Neuron (in vitro differentiated cells): Measurements from ENCODE around the gene MPPED1.

Experiments used
- H2AFZ ChIP-seq: one replicate; pipeline ENCODE4 v1.6.1; 2013; ENCODE audit warnings: low read depth, mild to moderate bottlenecking, inconsistent platforms, low read length, moderate library complexity
- H3K27me3 ChIP-seq: one replicate; pipeline ENCODE4 v1.6.1; 2013; ENCODE audit warnings: low read length; ENCODE audit not compliant: insufficient read depth
- H3K36me3 ChIP-seq: one replicate; pipeline ENCODE4 v1.6.1; 2013; ENCODE audit warnings: low read length; ENCODE audit not compliant: insufficient read depth
- H3K4me1 ChIP-seq: one replicate; pipeline ENCODE4 v1.6.1; 2013; ENCODE audit warnings: low read length; ENCODE audit not compliant: insufficient read depth
- H3K4me3 ChIP-seq: 2 replicates; pipeline ENCODE4 v1.5.1; 2013; ENCODE audit warnings: mild to moderate bottlenecking, low read length, moderate library complexity
- H3K9me3 ChIP-seq: one replicate; pipeline ENCODE4 v1.6.1; 2013; ENCODE audit warnings: low read length

The MPPED1 gene

GRCh38 chr22:43533156-43533530 lies 121.3 kb downstream of the MPPED1 start:
- Histone ChIP-seq H3K4me3 (no peak overlapping the region), H3K4me1 (no peaks in the 10 kb centered on the region), H3K36me3 (no peaks in the 10 kb centered on the region), H3K27me3 (no peaks in the 10 kb centered on the region), H2AFZ (no peak overlapping the region), H3K9me3 (peaks cover 2% of the 10 kb centered on the region)

- H3K27me3 ChIP-seq, result no peaks in the 10 kb centered on the region
- H3K36me3 ChIP-seq, result no peaks in the 10 kb centered on the region
- H3K4me1 ChIP-seq, result no peaks in the 10 kb centered on the region
- no peak overlapping the region for H2AFZ ChIP-seq
- H3K9me3 ChIP-seq, result peaks cover 2% of the 10 kb centered on the region
- H3K4me3 ChIP-seq, result no peak overlapping the region
These were observed 122.0 kb downstream of the MPPED1 start for GRCh38 chr22:43533656-43534428.

- no peak overlapping the region for H3K4me3 ChIP-seq
- H3K36me3 ChIP-seq, result no peaks in the 10 kb centered on the region
- no peak overlapping the region for H2AFZ ChIP-seq
- no peaks in the 10 kb centered on the region for H3K27me3 ChIP-seq
- peaks cover 2% of the 10 kb centered on the region for H3K9me3 ChIP-seq
- no peaks in the 10 kb centered on the region for H3K4me1 ChIP-seq
These were observed 123.1 kb downstream of the MPPED1 start for GRCh38 chr22:43534916-43535315.

GRCh38 chr22:43535336-43535735 lies 123.5 kb downstream of the MPPED1 start:
- Histone ChIP-seq H3K36me3 (no peaks in the 10 kb centered on the region), H3K4me3 (no peak overlapping the region), H3K9me3 (peaks cover 2% of the 10 kb centered on the region), H2AFZ (no peak overlapping the region), H3K27me3 (no peaks in the 10 kb centered on the region), H3K4me1 (no peaks in the 10 kb centered on the region)

GRCh38 chr22:43535741-43536140 lies 123.9 kb downstream of the MPPED1 start:
- Histone ChIP-seq H3K4me3 (no peak overlapping the region), H3K9me3 (peaks cover 2% of the 10 kb centered on the region), H3K27me3 (no peaks in the 10 kb centered on the region), H3K4me1 (no peaks in the 10 kb centered on the region), H3K36me3 (no peaks in the 10 kb centered on the region), H2AFZ (no peak overlapping the region)

- Histone ChIP-seq H3K36me3 (no peaks in the 10 kb centered on the region), H3K4me3 (no peak overlapping the region), H3K27me3 (no peaks in the 10 kb centered on the region), H2AFZ (no peak overlapping the region), H3K4me1 (no peaks in the 10 kb centered on the region), H3K9me3 (peaks cover 2% of the 10 kb centered on the region)
These were observed 125.3 kb downstream of the MPPED1 start for GRCh38 chr22:43537019-43537585.

GRCh38 chr22:43539572-43540528 lies 128.0 kb downstream of the MPPED1 start:
- H3K27me3 ChIP-seq, result peaks cover 7% of the 10 kb centered on the region
- no peak overlapping the region for H3K4me3 ChIP-seq

GRCh38 chr22:43540529-43540923 lies 128.7 kb downstream of the MPPED1 start:
- Histone ChIP-seq H3K27me3 (peaks cover 9% of the 10 kb centered on the region), H3K36me3 (no peaks in the 10 kb centered on the region), H3K4me3 (no peak overlapping the region)

More at GRCh38 chr22:43539572-43540528, 128.0 kb downstream of the MPPED1 start:
- Histone ChIP-seq H2AFZ (no peak overlapping the region), H3K9me3 (peaks cover 2% of the 10 kb centered on the region), H3K36me3 (no peaks in the 10 kb centered on the region), H3K4me1 (no peaks in the 10 kb centered on the region)

GRCh38 chr22:43541022-43541421 lies 129.2 kb downstream of the MPPED1 start:
- Histone ChIP-seq H3K4me1 (no peaks in the 10 kb centered on the region), H3K4me3 (no peak overlapping the region), H3K27me3 (peaks cover 9% of the 10 kb centered on the region), H3K9me3 (peaks cover 2% of the 10 kb centered on the region), H3K36me3 (no peaks in the 10 kb centered on the region), H2AFZ (no peak overlapping the region)

More at GRCh38 chr22:43540529-43540923, 128.7 kb downstream of the MPPED1 start:
- Histone ChIP-seq H3K9me3 (peaks cover 2% of the 10 kb centered on the region), H2AFZ (no peak overlapping the region), H3K4me1 (no peaks in the 10 kb centered on the region)

- Histone ChIP-seq H3K4me3 (no peak overlapping the region), H3K36me3 (no peaks in the 10 kb centered on the region), H3K27me3 (peaks cover 9% of the 10 kb centered on the region), H3K9me3 (peaks cover 2% of the 10 kb centered on the region), H3K4me1 (no peaks in the 10 kb centered on the region), H2AFZ (no peak overlapping the region)
These were observed 129.9 kb downstream of the MPPED1 start for GRCh38 chr22:43541462-43542407.

GRCh38 chr22:43542681-43543521 lies 131.1 kb downstream of the MPPED1 start:
- no peak overlapping the region for H2AFZ ChIP-seq
- H3K27me3 ChIP-seq, result peaks cover 9% of the 10 kb centered on the region
- H3K4me3 ChIP-seq, result no peak overlapping the region
- no peaks in the 10 kb centered on the region for H3K9me3 ChIP-seq
- no peaks in the 10 kb centered on the region for H3K4me1 ChIP-seq
- H3K36me3 ChIP-seq, result no peaks in the 10 kb centered on the region
